Measurements from ENCODE around the gene ZNF622.

DNA sequence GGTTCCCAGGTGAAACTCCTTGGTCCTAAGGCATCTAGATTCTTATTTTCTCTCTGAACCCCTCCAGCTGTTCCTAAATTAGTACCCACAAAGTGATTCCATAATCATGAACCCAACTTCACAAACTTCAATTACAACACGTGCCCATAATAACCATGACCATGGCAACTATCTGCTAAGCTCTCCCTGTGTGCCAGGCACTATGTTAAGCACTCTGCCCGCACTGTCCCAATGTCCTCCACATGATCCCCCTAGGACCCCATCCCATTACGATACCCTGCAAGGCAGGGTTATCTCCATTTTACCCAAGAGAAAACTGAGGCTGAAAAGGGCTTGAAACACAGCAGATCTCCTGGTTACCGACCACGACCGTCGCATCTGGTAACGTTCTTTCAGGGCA lies 25.3 kb upstream of the ZNF622 start:
- TF ChIP-seq ZZZ3 (IDR thresholded peaks at IDR 0.05; ENCODE audit: control insufficient read depth, insufficient read length, low read depth) (no peak), MTA2 (IDR thresholded peaks at IDR 0.05; ENCODE audit: low read depth) (no peak), TAF1 (IDR thresholded peaks at IDR 0.05; ENCODE audit: borderline replicate concordance, low read depth, low read length) (no peak)
- TF ChIP-seq, protein P1, sequence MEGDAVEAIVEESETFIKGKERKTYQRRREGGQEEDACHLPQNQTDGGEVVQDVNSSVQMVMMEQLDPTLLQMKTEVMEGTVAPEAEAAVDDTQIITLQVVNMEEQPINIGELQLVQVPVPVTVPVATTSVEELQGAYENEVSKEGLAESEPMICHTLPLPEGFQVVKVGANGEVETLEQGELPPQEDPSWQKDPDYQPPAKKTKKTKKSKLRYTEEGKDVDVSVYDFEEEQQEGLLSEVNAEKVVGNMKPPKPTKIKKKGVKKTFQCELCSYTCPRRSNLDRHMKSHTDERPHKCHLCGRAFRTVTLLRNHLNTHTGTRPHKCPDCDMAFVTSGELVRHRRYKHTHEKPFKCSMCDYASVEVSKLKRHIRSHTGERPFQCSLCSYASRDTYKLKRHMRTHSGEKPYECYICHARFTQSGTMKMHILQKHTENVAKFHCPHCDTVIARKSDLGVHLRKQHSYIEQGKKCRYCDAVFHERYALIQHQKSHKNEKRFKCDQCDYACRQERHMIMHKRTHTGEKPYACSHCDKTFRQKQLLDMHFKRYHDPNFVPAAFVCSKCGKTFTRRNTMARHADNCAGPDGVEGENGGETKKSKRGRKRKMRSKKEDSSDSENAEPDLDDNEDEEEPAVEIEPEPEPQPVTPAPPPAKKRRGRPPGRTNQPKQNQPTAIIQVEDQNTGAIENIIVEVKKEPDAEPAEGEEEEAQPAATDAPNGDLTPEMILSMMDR (IDR thresholded peaks at IDR 0.05 in 2 of 3, conservative IDR thresholded peaks at IDR 0.05 in 1 of 3; ENCODE audit: control insufficient read depth in 2 of 3, extremely low read depth in 1 of 3, insufficient read depth in 1 of 3, low read depth in 3 of 3, low read length in 3 of 3) = no peak

Data from GM12878 (cell line).